PC-3 (cell line): ENCODE data around the gene PLCL2. TPM values are rescaled to one million over a fixed set of nuclear protein-coding genes. Genes with fewer than 3 reads are reported as not detected.

Experiments used
- ATAC-seq: fragments of 200-7000 bp; cut with Tn5 transposase; 2 replicates; pipeline ENCODE4 v1.9.1; 2020; ENCODE audit warnings: mild to moderate bottlenecking, moderate library complexity
- BruUV-seq: library from RNA; stranded (reverse); fragments of 400-500 nt; replicated peaks from 2 replicates; lab custom pipeline; 2021; lab: Mats Ljungman, UMichigan
- CTCF ChIA-PET: fragments of 300-600 bp; sonication (Branson Sonifier 250); formaldehyde crosslinking; loops from one replicate; lab custom pipeline; 2022; ENCODE audit warnings: antibody characterized with exemption; lab: Charles Lee
- POLR2A ChIA-PET: fragments of 300-600 bp; sonication (Branson Sonifier 250); formaldehyde crosslinking; loops from one replicate; lab custom pipeline; 2022; ENCODE audit warnings: antibody characterized with exemption; ENCODE audit not compliant: unreplicated experiment; lab: Charles Lee
- DNase-seq: peaks from one replicate; pipeline ENCODE4 v3.0.0-alpha.2; 2015
- H2AFZ ChIP-seq: fragments of 300-600 bp; sonication (generic); 2 replicates; pipeline ENCODE4 v1.6.0; 2016; ENCODE audit warnings: antibody characterized with exemption, low read length
- H3F3A ChIP-seq: fragments of 300-600 bp; sonication (generic); one replicate; pipeline ENCODE4 v1.6.0; 2017; ENCODE audit warnings: antibody characterized with exemption, low read length, control low read depth, mild to moderate bottlenecking; ENCODE audit not compliant: unreplicated experiment
- H3K27ac ChIP-seq: fragments of 300-600 bp; sonication (generic); 2 replicates; pipeline ENCODE4 v1.5.1; 2016; ENCODE audit warnings: mild to moderate bottlenecking, low read length
- H3K27me3 ChIP-seq: fragments of 300-600 bp; sonication (generic); 2 replicates; pipeline ENCODE4 v1.6.1; 2016; ENCODE audit warnings: low read length, mixed read lengths
- H3K36me3 ChIP-seq: fragments of 300-600 bp; sonication (generic); 2 replicates; pipeline ENCODE4 v1.6.1; 2016; ENCODE audit warnings: low read depth, mixed run types, low read length, mixed read lengths
- H3K4me1 ChIP-seq: fragments of 300-600 bp; sonication (generic); 2 replicates; pipeline ENCODE4 v1.5.1; 2016; ENCODE audit warnings: low read length; ENCODE audit not compliant: insufficient read depth
- H3K4me2 ChIP-seq: fragments of 300-600 bp; sonication (generic); 2 replicates; pipeline ENCODE4 v1.6.0; 2016; ENCODE audit warnings: low read length
- H3K4me3 ChIP-seq: fragments of 300-600 bp; sonication (generic); 2 replicates; pipeline ENCODE4 v1.5.1; 2016; ENCODE audit warnings: mild to moderate bottlenecking, low read length, mixed read lengths
- H3K79me2 ChIP-seq: fragments of 300-600 bp; sonication (generic); 2 replicates; pipeline ENCODE4 v1.6.1; 2017; ENCODE audit warnings: low read length, mixed read lengths
- H3K9ac ChIP-seq: fragments of 300-600 bp; sonication (generic); 2 replicates; pipeline ENCODE4 v1.6.0; 2016; ENCODE audit warnings: mild to moderate bottlenecking, low read length
- H3K9me2 ChIP-seq: fragments of 300-600 bp; sonication (generic); replicated peaks from 2 replicates; pipeline ENCODE4 v1.6.1; 2016; ENCODE audit warnings: mixed run types, low read length, mixed read lengths
- H3K9me3 ChIP-seq: fragments of 300-600 bp; sonication (generic); 2 replicates; pipeline ENCODE4 v1.6.1; 2016; ENCODE audit warnings: low read length, mixed read lengths
- H4K20me1 ChIP-seq: fragments of 300-600 bp; sonication (generic); 2 replicates; pipeline ENCODE4 v1.6.1; 2016; ENCODE audit warnings: low read length, mixed read lengths
- CTCF ChIP-seq: fragments of 300-600 bp; sonication (generic); conservative IDR thresholded peaks from 2 replicates; pipeline ENCODE4 v1.5.1; 2017; ENCODE audit warnings: antibody characterized with exemption, low read depth, mild to moderate bottlenecking, low read length
- EZH2 ChIP-seq: fragments of 300-600 bp; sonication (generic); IDR thresholded peaks from one replicate; pipeline ENCODE4 v1.6.1; 2017; ENCODE audit warnings: antibody characterized with exemption, mild to moderate bottlenecking, low read length; ENCODE audit not compliant: unreplicated experiment
- EZH2phosphoT487 ChIP-seq: fragments of 300-600 bp; sonication (generic); IDR thresholded peaks from 2 replicates; pipeline ENCODE4 v1.6.1; 2018; ENCODE audit warnings: mild to moderate bottlenecking, antibody characterized with exemption, low read length, borderline replicate concordance
- intact Hi-C: fragments of 100-400 bp; cut with micrococcal nuclease; formaldehyde crosslinking; loops from 2 replicates; pipeline ENCODE4 v1.9.0; 2023
- total RNA-seq: library from RNA; depleted of rRNA; stranded (reverse); fragments of >200 nt; gene quantifications from 2 replicates; pipeline ENCODE4 v1.2.3, GENCODE V29; 2014

The PLCL2 gene
- total RNA-seq, 1 experiment from 2014 or later = 9.8 TPM

- H3K9me2 ChIP-seq = no peaks in the 10 kb centered on the region
- intact Hi-C loops = loop anchor here (1.0 to 10.0 kb wide), 5 partner anchors 146 to 768 kb away; partner anchors contain the start of genes DPH3 and OXNAD1
- no peak overlapping the region for H3K27ac ChIP-seq
- ATAC-seq (peak; percentile 84), DNase-seq (peak; percentile 70)
- CTCF ChIA-PET = no interaction called here
- POLR2A ChIA-PET = no interaction called here
- no peak overlapping the region for H2AFZ ChIP-seq
- TF ChIP-seq CTCF = peak; percentile 95
- TF ChIP-seq EZH2 = no peak
- H3F3A ChIP-seq = no peaks in the 10 kb centered on the region
- no peaks in the 10 kb centered on the region for H3K36me3 ChIP-seq
- peaks cover 15% of the 10 kb centered on the region for H3K4me1 ChIP-seq
- no peaks in the 10 kb centered on the region for H3K9me3 ChIP-seq
- H3K79me2 ChIP-seq = no peaks in the 10 kb centered on the region
- no peak overlapping the region for H3K4me2 ChIP-seq
- H4K20me1 ChIP-seq = no peaks in the 10 kb centered on the region
- no peaks in the 10 kb centered on the region for H3K27me3 ChIP-seq
- no TSS peak for BruUV-seq
- no peak overlapping the region for H3K4me3 ChIP-seq
- no peak overlapping the region for H3K9ac ChIP-seq
These were observed 147.8 kb downstream of the PLCL2 start for GRCh38 chr3:17032407-17033034.

DNA sequence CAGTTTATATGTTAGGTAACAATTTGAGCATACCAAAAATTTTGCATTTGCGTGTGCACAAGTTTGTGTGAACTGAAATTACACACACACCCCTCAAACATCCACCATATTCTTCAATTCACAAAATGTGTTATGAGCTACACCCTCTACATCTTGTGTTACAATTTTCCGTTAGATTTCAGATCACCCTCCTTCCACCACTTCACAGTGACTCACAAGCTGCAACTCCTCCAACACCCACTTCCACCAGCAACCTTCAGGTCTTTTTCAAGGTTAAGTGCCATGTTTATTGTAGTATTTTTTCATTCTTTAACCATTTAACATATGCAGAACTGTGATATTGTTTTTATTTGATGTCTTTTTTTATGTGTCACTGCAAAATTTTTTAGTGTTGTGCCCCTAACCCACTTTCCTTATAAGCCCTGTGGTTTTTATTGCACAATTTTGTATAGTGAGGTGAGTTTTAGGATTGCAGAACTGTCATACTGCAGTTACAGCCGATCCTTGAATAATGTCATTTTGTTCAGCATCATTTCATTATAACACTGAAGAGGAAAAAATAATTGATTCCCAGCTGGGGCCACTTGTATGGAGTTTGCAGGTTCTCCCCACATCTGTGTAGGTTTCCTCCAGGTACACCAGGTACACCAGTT, 148.9 kb downstream of the PLCL2 start:
- Histone ChIP-seq H3K9ac (no peak overlapping the region), H3K36me3 (no peaks in the 10 kb centered on the region), H4K20me1 (no peaks in the 10 kb centered on the region), H3F3A (peaks cover 1% of the 10 kb centered on the region), H3K9me2 (no peaks in the 10 kb centered on the region), H3K4me3 (no peak overlapping the region), H3K27ac (no peak overlapping the region), H3K9me3 (no peaks in the 10 kb centered on the region), H3K4me2 (no peak overlapping the region), H2AFZ (no peak overlapping the region), H3K79me2 (no peaks in the 10 kb centered on the region), H3K4me1 (peaks cover 23% of the 10 kb centered on the region), H3K27me3 (no peaks in the 10 kb centered on the region)
- intact Hi-C loops = loop anchor here (10.0 kb wide), 1 partner anchor 769 kb away; the partner anchor contains the start of genes DPH3 and OXNAD1
- DNase-seq (peak; percentile 29), ATAC-seq (peak; percentile 52)
- CTCF ChIA-PET = no interaction called here
- POLR2A ChIA-PET = interaction anchor here (0.7 kb wide), 1 partner anchor 204 kb away, joined by 4 read pairs; no protein-coding TSS in a partner anchor
- TF ChIP-seq EZH2phosphoT487 = no peak
- TF ChIP-seq EZH2 = no peak
- no peak for TF ChIP-seq CTCF
- no TSS peak for BruUV-seq

GRCh38 chr3:17035033-17035432, 150.3 kb downstream of the PLCL2 start:
- H3K79me2 ChIP-seq = no peaks in the 10 kb centered on the region
- no peak overlapping the region for H3K4me2 ChIP-seq
- H3K9me2 ChIP-seq = no peaks in the 10 kb centered on the region
- intact Hi-C loops = loop anchor here (5.0 to 10.0 kb wide), 2 partner anchors 308 to 770 kb away; partner anchors contain the start of genes DPH3 and OXNAD1
- CTCF ChIA-PET = no interaction called here
- no peaks in the 10 kb centered on the region for H3K36me3 ChIP-seq
- H3K27me3 ChIP-seq = no peaks in the 10 kb centered on the region
- no peak overlapping the region for H3K9ac ChIP-seq
- H3K27ac ChIP-seq = no peak overlapping the region
- peaks cover 11% of the 10 kb centered on the region for H3F3A ChIP-seq
- H3K4me3 ChIP-seq = no peak overlapping the region
- H3K4me1 ChIP-seq = peaks cover 34% of the 10 kb centered on the region
- ATAC-seq (no peak), DNase-seq (no peak)
- no TSS peak for BruUV-seq
- H2AFZ ChIP-seq = no peak overlapping the region
- POLR2A ChIA-PET = no interaction called here
- no peaks in the 10 kb centered on the region for H4K20me1 ChIP-seq
- no peaks in the 10 kb centered on the region for H3K9me3 ChIP-seq
- TF ChIP-seq EZH2 = no peak
- no peak for TF ChIP-seq EZH2phosphoT487
- no peak for TF ChIP-seq CTCF
